ENCODE results near the gene ATF5. TPM values are rescaled to one million over a fixed set of nuclear protein-coding genes. Genes with fewer than 3 reads are reported as not detected.

ATF5 gene
- total and polyA plus RNA-seq, 10 of the 15 experiments (the other 5 are each of a cell fraction or from before 2014, with no cell fraction given): 9.1 to 133 (median 24.0) TPM

GRCh38 chr19:49887665-49888509 lies 41.1 kb upstream of the ATF5 start (continued):
- TF ChIP-seq CREM (IDR thresholded peaks at IDR 0.05; ENCODE audit: low read depth) (no peak), TCF12 (IDR thresholded peaks at IDR 0.05; ENCODE audit: low read depth, low read length) (no peak), ZNF274 (IDR thresholded peaks at IDR 0.05; ENCODE audit: insufficient read depth, insufficient read length) (no peak), KLF5 (IDR thresholded peaks at IDR 0.05; ENCODE audit: partially characterized antibody) (no peak), MAX (IDR thresholded peaks at IDR 0.05; ENCODE audit: low read depth, low read length) (0 out of 2 replicates have a peak, but pooled peaks have one; percentile 31), CHD2 (IDR thresholded peaks at IDR 0.05; ENCODE audit: borderline replicate concordance, low read depth, low read length) (peak; percentile 28; the same call in 1 of the 2 replicates), TCF3 (IDR thresholded peaks at IDR 0.05; ENCODE audit: borderline replicate concordance, insufficient read depth, low read depth, low read length) (no peak), RFX5 (IDR thresholded peaks at IDR 0.05; ENCODE audit: low read depth, low read length) (no peak), HSF1 (IDR thresholded peaks at IDR 0.05; ENCODE audit: low read depth, low read length) (no peak), IKZF2 (IDR thresholded peaks at IDR 0.05) (no peak; a peak in 1 of 4 replicates), NRF1 (conservative IDR thresholded peaks at IDR 0.05; ENCODE audit: low read depth, low read length) (no peak), IRF5 (IDR thresholded peaks at IDR 0.05; ENCODE audit: borderline replicate concordance) (no peak), GATAD2B (conservative IDR thresholded peaks at IDR 0.05; ENCODE audit: low read depth) (peak; percentile 69), ZNF384 (IDR thresholded peaks at IDR 0.05; ENCODE audit: borderline replicate concordance, low read depth, low read length) (no peak), FOS (IDR thresholded peaks at IDR 0.05; ENCODE audit: borderline replicate concordance, extremely low read depth, insufficient read length) (no peak), IRF4 (IDR thresholded peaks at IDR 0.05; ENCODE audit: low read depth, low read length) (no peak), MYC (IDR thresholded peaks at IDR 0.05; ENCODE audit: insufficient read depth, insufficient read length, insufficient replicate concordance, low read length, severe bottlenecking) (no peak)
